Stimulated activated CD8-positive, alpha-beta memory T cell treated with anti-CD3 and anti-CD28 coated beads, Interleukin-7, amount 100 ng/mL, for 4 hours (primary cell): ENCODE data around the gene SBNO2.

Experiments
- DNase-seq, 2 donors: peaks; one replicate each; pipeline ENCODE4 v3.0.0-alpha.2; 2020; ENCODE audit warnings: low read depth in 2 of 2

The SBNO2 gene

DNA sequence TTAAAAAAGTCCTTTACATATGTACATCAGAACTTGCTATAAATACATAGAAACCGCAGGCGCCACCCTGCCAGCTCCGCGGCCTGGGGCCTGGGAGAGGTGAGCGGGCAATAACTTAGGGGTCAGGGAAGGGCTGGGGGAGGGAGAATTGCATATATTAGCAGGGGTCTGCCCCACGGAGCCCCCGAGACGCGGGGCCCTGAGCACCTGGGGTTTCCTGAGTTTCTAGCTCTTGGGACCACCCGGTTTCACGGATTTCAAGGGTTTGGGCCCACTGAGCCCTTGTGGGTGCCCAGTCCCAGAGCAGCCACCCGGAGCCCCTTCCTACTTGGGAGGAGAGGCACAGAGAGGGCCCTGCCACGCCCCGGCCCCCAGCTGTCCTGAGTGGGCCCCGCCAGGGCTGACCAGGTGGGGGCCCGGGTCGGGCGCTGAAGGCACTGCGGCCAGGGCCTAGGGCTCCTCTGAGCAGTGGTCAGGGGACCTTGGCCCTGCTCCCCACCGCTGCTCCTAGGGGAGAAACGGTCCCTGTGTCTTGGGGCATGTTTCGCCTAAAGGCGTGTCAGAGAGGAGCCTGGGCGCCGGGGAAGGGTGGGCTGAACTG is 66.3 kb downstream of the SBNO2 start:
- DNase-seq, result no peak

DNA sequence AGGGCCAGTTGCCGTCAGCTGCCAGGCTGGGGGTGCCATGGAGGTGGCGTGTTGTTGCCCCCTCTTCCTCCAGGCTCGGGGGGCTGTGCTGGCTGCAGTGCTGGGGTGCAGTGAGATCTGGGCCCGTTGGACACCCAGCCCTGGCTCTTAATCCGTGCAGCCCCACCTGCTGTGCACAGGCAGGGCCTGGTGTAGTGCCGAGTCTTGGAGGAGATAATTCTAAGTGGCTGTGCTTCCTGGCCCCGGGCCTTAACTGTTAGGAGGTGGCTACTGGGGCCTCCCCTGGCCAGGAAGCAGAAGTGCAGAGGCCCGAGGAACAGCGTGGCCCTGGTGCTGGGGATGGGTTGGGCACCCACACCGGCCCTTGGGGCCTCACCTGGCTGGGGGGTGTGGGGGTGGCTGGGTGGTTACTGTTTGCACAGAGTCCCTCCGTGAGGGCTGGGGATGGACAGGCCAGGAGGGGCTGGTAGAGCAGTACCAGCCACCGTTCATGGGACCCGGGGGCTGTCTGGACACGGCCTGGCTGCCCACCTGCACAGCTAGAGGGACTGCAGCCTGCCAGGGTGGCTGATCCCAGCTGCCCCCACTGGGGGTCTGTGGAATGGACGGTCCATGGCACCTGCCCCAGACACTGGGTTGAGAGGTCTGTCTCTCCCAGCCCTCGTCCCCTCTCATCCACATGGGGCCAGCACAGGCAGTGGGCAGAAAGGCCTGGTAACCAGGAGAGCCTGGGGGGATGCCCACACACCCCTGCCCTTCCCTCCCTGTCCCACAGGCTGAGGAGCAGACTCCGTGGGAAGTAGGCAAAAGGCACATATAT is 67.0 kb downstream of the SBNO2 start:
- DNase-seq, result no peak

DNA sequence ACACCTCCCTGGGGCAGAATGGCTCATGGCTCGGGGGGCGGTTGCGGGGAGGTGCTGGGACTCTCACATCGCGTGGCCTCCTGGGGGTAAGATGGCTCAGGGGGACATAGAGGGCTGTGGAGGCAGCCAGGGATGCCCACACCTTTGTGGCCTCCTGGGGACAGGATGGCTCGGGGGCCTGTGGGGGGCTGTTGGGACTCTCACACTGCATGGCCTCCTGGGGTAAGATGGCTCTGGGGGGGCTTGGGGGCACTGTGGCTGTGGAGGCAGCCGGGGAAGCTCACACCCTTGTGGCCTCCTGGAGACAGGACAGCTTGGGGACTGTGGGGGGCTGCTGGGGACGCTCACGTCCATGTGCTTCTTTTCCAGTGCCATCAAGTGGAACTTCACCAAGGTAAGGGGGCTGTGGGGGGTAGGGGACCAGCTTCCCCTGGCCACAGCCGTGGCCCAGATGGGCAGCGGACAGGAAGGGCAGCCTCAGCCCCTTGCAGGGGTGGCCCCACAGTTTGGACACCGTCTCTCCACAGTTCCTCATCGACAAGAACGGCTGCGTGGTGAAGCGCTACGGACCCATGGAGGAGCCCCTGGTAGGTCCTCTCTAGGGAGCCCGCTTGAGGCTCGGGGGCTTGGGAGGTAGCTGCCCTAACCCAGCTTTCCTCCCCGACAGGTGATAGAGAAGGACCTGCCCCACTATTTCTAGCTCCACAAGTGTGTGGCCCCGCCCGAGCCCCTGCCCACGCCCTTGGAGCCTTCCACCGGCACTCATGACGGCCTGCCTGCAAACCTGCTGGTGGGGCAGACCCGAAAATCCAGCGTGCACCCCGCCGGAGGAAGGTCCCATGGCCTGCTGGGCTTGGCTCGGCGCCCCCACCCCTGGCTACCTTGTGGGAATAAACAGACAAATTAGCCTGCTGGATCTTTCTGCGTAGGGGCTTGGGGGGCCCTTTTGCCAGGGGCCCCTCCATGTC is 67.9 kb downstream of the SBNO2 start:
- no peak for DNase-seq

DNA sequence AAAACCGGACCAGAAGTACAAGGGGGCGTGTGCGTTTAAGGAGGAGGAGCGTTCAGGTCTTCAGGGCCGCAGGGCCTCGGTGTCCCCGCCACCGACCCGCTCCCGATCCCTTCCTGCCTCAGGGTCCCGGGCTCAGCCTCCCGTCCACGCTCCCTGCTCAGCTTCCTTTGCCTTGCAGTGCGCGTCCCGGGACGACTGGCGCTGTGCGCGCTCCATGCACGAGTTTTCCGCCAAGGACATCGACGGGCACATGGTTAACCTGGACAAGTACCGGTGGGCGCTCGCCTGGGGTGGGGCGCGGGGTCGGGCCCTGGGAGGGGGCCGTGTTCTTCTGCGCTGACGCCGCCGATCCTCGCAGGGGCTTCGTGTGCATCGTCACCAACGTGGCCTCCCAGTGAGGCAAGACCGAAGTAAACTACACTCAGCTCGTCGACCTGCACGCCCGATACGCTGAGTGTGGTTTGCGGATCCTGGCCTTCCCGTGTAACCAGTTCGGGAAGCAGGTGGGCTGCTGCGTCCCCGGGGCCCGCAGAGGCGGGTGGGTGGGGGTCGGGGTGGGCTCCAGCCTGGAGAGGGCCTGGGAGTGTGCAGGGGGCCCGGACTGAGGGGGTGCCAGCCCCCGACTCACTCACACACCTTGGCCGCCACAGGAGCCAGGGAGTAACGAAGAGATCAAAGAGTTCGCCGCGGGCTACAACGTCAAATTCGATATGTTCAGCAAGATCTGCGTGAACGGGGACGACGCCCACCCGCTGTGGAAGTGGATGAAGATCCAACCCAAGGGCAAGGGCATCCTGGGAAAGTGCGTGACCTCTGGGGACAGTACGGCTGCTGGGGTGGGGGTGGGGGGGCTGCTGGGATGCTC is 68.8 kb downstream of the SBNO2 start:
- no peak for DNase-seq

DNA sequence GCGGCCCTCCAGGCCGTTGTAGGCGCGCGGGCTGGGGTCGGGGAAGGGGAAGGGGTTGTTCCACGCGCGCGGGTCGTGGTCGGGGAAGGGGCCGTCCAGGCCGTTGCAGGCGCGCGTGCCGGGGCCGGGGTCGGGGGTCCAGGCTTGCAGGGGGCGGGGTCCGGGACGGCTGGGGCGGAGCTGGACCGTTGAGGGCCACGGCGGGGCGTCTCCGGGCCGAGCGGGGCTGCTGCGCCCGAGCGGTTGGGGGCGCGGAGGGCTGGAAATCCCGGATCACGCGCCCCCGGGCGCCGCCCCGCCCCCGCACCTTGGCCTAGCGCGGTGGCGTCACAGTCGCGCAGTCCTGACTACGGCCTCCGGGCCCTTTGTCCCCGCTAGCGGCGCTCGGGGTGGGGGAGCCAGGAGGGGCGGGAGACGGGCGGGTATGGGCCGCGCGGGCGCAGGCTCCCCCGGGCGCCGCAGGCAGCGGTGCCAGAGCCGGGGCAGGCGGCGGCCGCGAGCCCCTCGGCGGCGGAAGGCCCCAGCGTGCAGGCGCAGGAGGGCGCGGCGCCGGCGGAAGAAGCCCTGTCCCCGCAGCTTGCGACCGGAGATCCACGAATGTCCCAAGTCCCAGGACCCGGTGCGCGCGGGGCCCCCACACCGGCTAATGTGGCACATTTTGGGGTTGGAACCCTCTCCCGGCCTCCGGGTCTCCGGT is 69.6 kb downstream of the SBNO2 start:
- DNase-seq, result peak in 1 of 2 donors; percentile 75

DNA sequence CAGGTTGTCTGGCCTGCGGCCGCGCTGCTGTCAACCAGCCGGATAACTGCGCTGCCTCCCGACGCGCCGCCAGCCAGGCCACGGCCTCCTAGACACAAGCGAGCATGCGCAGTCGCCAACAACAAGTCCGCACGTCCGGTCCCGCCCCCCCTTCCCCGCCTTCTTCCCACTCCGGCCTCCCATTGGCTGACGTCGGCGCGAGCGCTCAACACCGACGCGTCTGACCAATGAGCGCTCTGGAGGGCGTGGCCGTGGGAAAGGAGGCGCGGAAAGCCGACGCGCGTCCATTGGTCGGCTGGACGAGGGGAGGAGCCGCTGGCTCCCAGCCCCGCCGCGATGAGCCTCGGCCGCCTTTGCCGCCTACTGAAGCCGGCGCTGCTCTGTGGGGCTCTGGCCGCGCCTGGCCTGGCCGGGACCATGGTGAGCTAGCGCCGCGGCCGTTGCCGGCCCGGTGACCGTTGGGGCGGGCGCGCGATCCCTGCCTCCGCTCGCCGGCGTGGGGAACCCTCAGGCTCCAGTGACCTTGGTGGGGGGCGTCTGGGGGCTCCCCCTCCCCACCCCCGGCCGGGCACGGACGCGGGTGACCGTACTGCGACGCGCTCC is 70.3 kb downstream of the SBNO2 start, which contains the start of gene GPX4:
Gene GPX4, plus strand, starts transcription at position 287 of the 603 bp plus-strand sequence. Its CDS starts 50 bp downstream, at position 337.
- peak; percentile 96 to 98 for DNase-seq

DNA sequence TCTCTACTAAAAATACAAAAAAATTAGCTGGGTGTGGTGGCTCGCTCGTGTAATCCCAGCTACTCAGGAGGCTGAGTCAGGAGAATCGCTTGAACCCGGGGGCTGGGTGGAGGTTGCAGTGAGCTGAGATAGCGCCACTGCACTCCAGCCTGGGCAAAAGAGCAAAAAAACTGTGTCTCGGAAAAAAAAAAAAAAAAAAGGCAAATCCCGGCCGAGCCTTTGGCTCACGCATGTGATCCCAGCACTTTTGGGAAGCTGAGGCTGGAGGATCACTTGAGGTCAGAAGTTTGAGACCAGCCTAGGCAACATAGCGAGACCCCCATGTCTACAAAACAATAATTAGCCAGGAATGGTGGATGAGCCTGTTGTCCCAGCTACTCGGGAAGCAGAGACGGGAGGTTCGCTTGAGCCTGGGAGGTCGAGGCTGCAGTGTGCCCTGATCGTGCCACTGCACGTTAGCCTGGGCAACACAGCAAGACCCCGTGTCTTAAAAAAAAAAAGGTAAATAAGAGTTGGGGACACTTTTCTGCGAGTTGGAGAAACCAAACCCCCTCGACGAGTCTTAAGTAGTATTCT is 70.8 kb downstream of the SBNO2 start:
- DNase-seq, result no peak

DNA sequence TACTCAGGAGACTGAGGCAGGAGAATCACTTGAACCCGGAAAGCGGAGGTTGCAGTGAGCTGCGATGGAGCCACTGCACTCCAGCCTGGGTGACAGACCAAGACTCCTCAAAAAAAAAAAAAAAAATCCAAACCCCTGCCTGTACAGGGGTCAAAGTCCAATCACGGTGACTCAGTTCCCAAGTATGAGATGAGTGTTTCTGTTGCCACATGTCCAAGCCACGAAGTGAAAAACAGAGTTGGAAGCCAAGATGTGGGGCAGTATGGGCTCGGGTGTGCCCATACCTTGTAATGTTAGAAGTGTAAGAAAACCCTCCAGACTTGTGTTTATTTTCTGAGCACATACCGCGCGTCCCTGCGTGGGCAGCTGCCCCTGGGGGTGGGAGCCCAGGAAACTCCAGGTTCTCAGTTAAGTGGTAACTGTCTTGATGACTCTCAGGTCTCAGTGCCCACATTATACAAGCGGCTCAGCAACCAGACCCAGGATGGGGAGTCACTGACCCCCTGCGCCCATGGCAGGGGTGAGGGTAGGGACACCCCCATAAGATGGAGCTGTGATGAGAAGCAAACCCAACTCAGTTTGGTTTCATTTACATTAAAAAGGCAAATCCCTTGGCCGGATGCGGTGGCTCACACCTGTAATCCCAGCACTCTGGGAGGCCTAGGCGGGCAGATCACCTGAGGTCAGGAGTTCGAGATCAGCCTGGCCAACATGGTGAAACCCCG is 71.5 kb downstream of the SBNO2 start:
- DNase-seq, result peak in 1 of 2 donors; percentile 59

DNA sequence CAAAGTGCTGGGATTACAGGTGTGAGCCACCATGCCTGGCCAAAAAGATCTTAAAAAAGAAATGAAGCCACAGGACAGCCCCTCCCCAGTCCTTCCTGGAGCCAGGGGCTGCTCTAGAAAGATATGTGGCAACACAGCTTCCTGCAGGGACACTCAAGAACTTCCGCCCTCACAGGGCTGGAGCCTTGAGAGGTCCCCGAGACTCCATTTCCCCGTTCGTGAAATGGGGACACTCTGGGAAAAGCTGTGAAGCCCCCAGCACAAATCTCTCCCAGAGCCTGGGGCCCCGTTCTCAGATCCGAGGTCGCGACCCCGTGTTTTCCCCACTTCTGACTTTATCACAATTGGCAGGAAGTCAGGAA is 72.8 kb downstream of the SBNO2 start:
- DNase-seq, result no peak

DNA sequence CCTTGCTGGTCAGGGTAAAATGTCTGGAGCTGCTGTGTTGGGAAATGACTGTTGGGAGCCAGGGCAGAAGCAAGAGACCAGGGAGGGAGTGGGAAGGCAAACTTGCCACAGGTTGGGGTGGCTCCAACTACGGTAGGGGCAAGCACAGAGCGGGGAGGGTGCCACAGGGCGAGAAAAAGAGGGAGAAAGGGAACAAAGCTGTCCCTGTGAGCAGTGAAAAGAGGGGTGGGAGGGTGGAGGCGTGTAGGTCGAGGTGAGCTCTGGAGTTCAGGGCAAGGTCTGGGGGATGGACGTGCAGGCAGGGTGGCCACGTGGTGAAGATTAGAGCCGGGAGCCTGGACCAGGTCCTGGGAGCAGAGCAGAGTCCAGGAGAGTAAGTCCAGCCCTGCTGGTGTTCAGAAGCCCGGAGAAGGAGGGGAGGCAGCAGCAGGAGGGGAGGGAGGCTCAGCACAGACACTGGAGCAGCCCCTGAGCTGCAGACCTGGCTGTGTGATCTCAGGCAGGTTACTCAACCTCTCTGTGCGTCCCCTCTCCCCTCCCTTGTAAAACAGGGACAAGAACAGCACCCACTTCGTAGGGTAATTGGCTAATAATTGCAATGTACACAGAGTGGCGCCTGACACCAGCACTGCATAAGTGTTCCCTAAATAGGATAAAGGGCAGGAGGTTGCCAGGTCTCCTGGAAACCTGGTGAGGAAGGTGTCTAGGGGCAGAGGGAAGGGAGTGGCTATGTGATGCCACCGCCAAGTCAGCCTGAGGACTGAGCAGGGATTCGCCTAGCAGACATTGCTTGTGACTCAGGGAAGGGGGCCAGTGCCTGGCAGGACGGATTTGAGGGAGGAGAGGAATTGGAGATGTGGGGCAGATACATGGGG is 75.7 kb downstream of the SBNO2 start:
- no peak for DNase-seq

DNA sequence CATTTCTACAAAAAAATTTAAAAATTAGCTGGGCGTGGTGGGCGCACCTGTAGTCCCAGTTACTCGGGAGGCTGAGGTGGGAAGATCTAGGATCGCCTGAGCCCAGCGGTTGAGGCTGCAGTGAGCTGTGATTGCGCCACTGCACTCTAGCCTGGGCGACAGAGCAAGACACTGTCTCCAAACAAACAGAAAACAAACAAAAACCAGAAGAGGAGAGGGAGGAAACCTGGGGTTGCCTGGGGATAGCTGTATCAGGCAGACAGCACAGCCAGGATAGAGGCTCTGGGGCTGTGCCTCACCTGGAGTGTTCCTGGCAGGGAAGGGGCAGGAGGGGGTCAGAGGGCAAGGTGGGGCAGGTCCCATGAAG is 76.3 kb downstream of the SBNO2 start:
- DNase-seq, result no peak

DNA sequence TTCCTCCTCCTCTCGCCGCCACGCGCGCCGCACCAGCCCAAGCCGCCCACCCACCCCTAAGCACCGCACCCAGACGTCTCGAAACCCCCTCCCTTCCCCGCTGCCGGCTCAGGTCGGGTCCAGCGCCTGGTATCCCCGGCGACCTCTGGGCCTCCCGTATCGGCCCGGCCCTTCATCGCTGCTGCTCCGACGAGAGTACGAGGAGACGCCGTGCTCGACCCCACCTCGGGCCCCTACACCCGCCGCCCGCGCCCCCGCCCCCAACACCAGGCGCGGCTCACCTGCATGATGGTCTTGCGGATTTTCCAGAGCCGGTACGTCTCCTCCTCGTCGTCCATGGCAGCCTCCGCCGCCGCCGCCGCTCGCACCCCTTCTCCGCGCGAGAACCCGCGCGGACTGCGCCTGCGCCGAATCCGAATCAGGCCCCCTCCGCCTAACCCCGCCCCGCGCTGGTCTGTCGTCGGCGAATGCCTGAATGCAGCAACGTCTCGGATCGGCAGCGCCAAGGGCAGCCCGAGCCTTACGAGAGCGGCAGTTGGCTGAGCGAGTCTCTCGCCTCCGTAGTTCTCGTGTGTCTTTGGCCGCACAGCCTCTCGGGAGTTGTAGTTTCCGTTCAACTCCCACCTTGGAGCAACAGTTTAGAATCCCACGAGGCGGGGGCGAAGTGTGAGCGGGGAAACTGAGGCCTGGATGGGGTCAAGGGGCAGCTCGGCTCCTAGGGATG is 78.9 kb downstream of the SBNO2 start, which contains the start of gene POLR2E:
Gene POLR2E, minus strand, starts transcription at position 398 of the 724 bp plus-strand sequence. Its CDS starts 60 bp downstream, at position 338.
- peak; percentile 96 to 97 for DNase-seq

DNA sequence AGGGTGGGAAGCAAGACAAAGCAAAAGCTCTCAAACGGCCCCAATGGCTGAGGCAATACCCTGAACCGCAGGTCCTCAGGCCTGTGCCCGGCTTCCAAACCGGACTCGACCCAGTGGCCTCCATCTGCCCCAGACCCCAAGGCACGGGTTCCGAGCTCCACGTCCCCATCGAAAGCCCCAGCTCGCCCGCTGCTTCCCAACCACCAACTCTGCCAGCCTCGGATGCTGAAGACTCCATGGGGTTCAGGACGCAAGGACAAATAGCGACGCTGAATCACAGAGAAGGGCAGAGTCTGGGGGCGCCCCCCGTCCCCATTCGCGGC is 79.5 kb downstream of the SBNO2 start:
- no peak for DNase-seq

DNA sequence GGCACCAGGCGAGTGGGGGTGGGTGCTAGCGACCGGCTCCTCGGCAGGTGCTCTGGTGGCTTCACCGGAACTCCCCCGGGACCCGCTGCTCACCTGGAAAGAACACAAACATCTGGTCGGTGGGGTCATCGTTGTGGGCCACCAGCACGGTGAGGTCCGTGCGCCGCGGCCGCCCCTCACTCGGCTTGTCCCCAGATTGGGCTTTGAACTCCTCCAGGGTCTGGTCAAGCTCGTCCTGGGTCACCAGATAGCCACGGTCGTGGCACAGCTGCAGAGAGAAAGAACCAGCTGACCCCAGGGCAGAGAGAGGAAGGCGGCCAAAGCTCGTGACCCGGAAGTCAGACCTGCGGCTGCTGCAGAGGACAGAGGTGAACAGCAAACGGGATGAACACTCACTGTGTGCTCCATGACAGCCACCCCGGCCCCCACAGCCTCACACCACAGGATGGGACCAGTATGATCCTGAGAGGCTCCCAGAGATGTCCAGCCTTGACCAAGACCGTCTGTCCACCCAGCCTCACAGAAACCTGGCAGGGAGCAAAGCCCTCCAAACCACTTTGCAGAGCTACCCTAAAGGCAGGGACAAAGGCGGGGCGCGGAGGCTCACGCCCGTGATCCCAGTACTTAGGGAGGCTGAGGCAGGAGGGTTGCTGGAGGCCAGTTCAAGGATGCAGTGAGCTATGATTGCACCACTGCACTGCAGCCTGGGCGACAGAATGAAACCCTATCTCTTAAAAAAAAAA is 80.1 kb downstream of the SBNO2 start:
- DNase-seq, result no peak

DNA sequence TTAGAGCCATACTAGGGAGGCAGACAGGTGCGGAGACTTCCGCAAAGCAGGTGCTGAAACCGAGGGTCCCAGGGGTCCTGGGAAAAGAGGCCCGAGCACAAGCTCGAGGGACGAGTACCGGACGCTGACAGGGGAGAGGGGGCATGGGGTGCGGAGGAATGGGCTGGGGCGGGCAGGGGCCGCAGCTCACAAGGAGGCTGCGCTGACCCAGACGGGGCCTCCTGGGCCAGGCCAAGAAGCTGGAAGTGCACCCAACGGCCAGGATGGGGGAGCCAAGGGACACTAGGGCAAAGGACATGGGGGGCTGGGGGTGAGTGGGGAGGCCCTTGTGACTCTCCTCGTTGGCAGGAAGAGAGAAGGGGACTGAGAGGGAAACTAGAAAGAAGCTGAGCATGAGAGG is 80.7 kb downstream of the SBNO2 start:
- DNase-seq, result no peak

DNA sequence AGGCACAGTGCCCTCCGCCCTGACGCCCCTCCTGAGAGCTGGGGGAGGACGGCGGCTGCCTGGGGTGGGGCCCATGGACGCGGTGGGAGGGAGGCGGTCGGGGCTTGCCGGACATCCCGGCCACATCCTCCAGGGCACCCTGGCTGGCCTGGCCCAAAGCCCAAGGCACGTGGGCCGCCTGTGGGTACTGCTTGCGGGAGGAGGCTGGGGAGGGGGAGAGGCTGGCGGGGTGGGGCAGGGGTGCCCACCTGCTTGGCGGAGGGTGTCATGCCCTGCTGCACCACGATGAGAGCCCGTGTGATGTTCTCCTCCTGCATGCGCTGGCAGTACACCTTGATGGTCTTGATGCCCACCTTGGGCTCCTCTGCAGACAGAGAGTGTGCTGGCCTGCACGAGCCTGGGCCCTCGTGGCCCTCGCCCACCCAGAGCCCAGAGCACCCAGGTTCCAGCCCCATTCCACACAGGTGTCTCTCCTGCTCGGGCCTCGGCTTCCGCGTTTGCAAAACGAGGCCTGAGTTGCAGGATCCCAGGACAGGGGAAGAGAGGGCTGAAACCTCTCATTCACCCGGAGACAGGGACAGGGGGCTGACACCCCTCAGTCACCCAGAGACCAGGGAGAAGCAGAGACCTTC is 82.4 kb downstream of the SBNO2 start:
- no peak for DNase-seq
